Liver (tissue), 9 donors: ENCODE measurements around the gene LGALS8. TPM values are rescaled to one million over a fixed set of nuclear protein-coding genes. Genes with fewer than 3 reads are reported as not detected.

Experiments used
- DNase-seq: peaks from one replicate; pipeline ENCODE4 v3.0.0-alpha.2; 2017; ENCODE audit warnings: low spot score
- H3K27ac ChIP-seq, 2 donors: one replicate each; pipeline ENCODE4 v1.7.0; 2013; ENCODE audit warnings: inconsistent platforms in 2 of 2, low read length in 2 of 2, control low read depth in 1 of 2, low read depth in 1 of 2, mild to moderate bottlenecking in 1 of 2
- H3K27me3 ChIP-seq, 4 donors: one replicate each; pipeline versions ENCODE4 v1.6.1 to v1.7.0; 2013; ENCODE audit warnings: low read length in 3 of 4, inconsistent platforms in 1 of 4, mild to moderate bottlenecking in 1 of 4, moderate library complexity in 1 of 4; ENCODE audit not compliant: control insufficient read depth in 4 of 4, insufficient read depth in 4 of 4
- H3K36me3 ChIP-seq, 4 donors: one replicate each; pipeline versions ENCODE4 v1.6.1 to v1.7.0; 2013; ENCODE audit warnings: low read length in 3 of 4, mild to moderate bottlenecking in 3 of 4, low read depth in 1 of 4, moderate library complexity in 1 of 4; ENCODE audit not compliant: control insufficient read depth in 4 of 4, insufficient read depth in 3 of 4
- H3K4me1 ChIP-seq, 4 donors: one replicate each; pipeline versions ENCODE4 v1.6.1 to v1.7.0; 2013; ENCODE audit warnings: low read length in 3 of 4, mild to moderate bottlenecking in 3 of 4, moderate library complexity in 1 of 4; ENCODE audit not compliant: control insufficient read depth in 4 of 4, insufficient read depth in 4 of 4
- H3K4me3 ChIP-seq, 3 donors: one replicate each; pipeline versions ENCODE4 v1.6.1 to v1.7.0; 2013; ENCODE audit warnings: low read length in 3 of 3, control low read depth in 1 of 3, low read depth in 1 of 3, mild to moderate bottlenecking in 1 of 3
- H3K9ac ChIP-seq, 2 donors: one replicate each; pipeline ENCODE4 v1.7.0; 2013; ENCODE audit warnings: low read length in 2 of 2, mild to moderate bottlenecking in 2 of 2, moderate library complexity in 2 of 2, control low read depth in 1 of 2, low read depth in 1 of 2
- H3K9me3 ChIP-seq, 4 donors: one replicate each; pipeline versions ENCODE4 v1.6.1 to v1.7.0; 2013; ENCODE audit warnings: low read length in 3 of 4; ENCODE audit not compliant: control insufficient read depth in 4 of 4
- CTCF ChIP-seq: fragments of 150-350 bp; IDR thresholded peaks from 2 replicates; pipeline ENCODE4 v1.5.1; 2017; ENCODE audit warnings: improper control_type of control experiment, low read depth, low read length; ENCODE audit not compliant: missing input control
- FOXA1 ChIP-seq: IDR thresholded peaks from 2 replicates; pipeline ENCODE4 v1.6.1; 2016; ENCODE audit warnings: antibody characterized with exemption
- FOXA2 ChIP-seq: IDR thresholded peaks from 2 replicates; pipeline ENCODE4 v1.6.1; 2016; ENCODE audit warnings: antibody characterized with exemption
- GABPA ChIP-seq, 2 donors: IDR thresholded peaks in 1 of 2; conservative IDR thresholded peaks in 1 of 2; 2 replicates each; pipeline ENCODE4 v1.6.1; 2016; ENCODE audit warnings: antibody characterized with exemption in 2 of 2, mild to moderate bottlenecking in 1 of 2, moderate library complexity in 1 of 2
- HNF4A ChIP-seq, 2 donors: conservative IDR thresholded peaks; 2 replicates each; pipeline ENCODE4 v1.6.1; 2016; ENCODE audit warnings: antibody characterized with exemption in 2 of 2, mild to moderate bottlenecking in 2 of 2
- HNF4G ChIP-seq: IDR thresholded peaks from 2 replicates; pipeline ENCODE4 v1.6.1; 2016; ENCODE audit warnings: antibody characterized with exemption
- MAX ChIP-seq: IDR thresholded peaks from 2 replicates; pipeline ENCODE4 v1.6.1; 2016; ENCODE audit warnings: antibody characterized with exemption
- NR2F2 ChIP-seq: IDR thresholded peaks from 2 replicates; pipeline ENCODE4 v1.6.1; 2016; ENCODE audit warnings: antibody characterized with exemption
- RAD21 ChIP-seq, 2 donors: IDR thresholded peaks; 2 replicates each; pipeline ENCODE4 v1.6.1; 2016; ENCODE audit warnings: antibody characterized with exemption in 2 of 2, mild to moderate bottlenecking in 2 of 2
- REST ChIP-seq: IDR thresholded peaks from 2 replicates; pipeline ENCODE4 v1.6.1; 2016; ENCODE audit warnings: antibody characterized with exemption, mild to moderate bottlenecking
- TAF1 ChIP-seq: conservative IDR thresholded peaks from 2 replicates; pipeline ENCODE4 v1.6.1; 2016; ENCODE audit warnings: antibody characterized with exemption, mild to moderate bottlenecking
- WGBS: extraction: QIAGEN DNeasy Blood & Tissue Kit; methylation state at CpG from one replicate; pipeline ENCODE4 v1.1.7; 2013; 5-methylcytosine and 5-hydroxymethylcytosine counted together
- polyA plus RNA-seq, 2 donors: library from polyadenylated mRNA; stranded (reverse) in 1 of 2; unstranded in 1 of 2; fragments of 200-250 nt in 1 of 2; fragments of >200 nt in 1 of 2; fragmentation: Nextera tagmentation in 1 of 2; extraction: Ambion mirVana in 1 of 2; gene quantifications; one replicate each; pipeline versions ENCODE4 v1.2.1 to v1.2.3, GENCODE V29; 2013 to 2015
- total RNA-seq, 2 donors: library from RNA; depleted of rRNA; stranded (reverse); fragments of >200 nt; gene quantifications; one replicate each; pipeline ENCODE4 v1.2.3, GENCODE V29; 2014
- donor health status: healthy.
- donor health status: healthy.
- donor health status: healthy.
- donor health status: healthy.
- donor health status: healthy.

Gene LGALS8
- total and polyA plus RNA-seq, 4 donors: 20.7 to 75.9 (median 50.4) TPM

GRCh38 chr1:236558846-236559245 lies 35.1 kb downstream of the LGALS8 start:
- Histone ChIP-seq H3K9me3 (no peaks in the 10 kb centered on the region), H3K4me3 (no peak overlapping the region), H3K27ac (no peak overlapping the region), H3K4me1 (no peaks in the 10 kb centered on the region), H3K27me3 (no peaks in the 10 kb centered on the region), H3K9ac (no peak overlapping the region), H3K36me3 (peaks cover 13 to 62% (median 40%) of the 10 kb centered on the region in 4 donors)
- TF ChIP-seq RAD21 (IDR thresholded peaks at IDR 0.05) (no peak), REST (no peak), HNF4G (no peak), HNF4A (conservative IDR thresholded peaks at IDR 0.05) (no peak), FOXA1 (no peak), FOXA2 (no peak), TAF1 (no peak), NR2F2 (no peak), MAX (no peak), GABPA (IDR thresholded peaks at IDR 0.05 in 1 of 2, conservative IDR thresholded peaks at IDR 0.05 in 1 of 2) (no peak)
- 98% methylated on average over 3 of the region's 3 CpGs for WGBS
- no peak for DNase-seq

GRCh38 chr1:236560213-236560771 lies 36.5 kb downstream of the LGALS8 start:
- Histone ChIP-seq H3K4me1 (no peaks in the 10 kb centered on the region), H3K27ac (no peak overlapping the region), H3K4me3 (no peak overlapping the region), H3K36me3 (peaks cover 11 to 67% (median 43%) of the 10 kb centered on the region in 4 donors), H3K27me3 (no peaks in the 10 kb centered on the region), H3K9me3 (no peaks in the 10 kb centered on the region), H3K9ac (no peak overlapping the region)
- no peak for DNase-seq
- WGBS: 96% methylated on average over 7 of the region's 7 CpGs
- no peak for TF ChIP-seq FOXA2
- no peak for TF ChIP-seq TAF1
- no peak for TF ChIP-seq CTCF
- TF ChIP-seq RAD21 (IDR thresholded peaks at IDR 0.05): no peak
- no peak for TF ChIP-seq REST
